Right atrium auricular region (tissue), 2 donors: ENCODE measurements around the gene COA7. TPM values are rescaled to one million over a fixed set of nuclear protein-coding genes. Genes with fewer than 3 reads are reported as not detected.

Source experiments
- DNase-seq: peaks from one replicate; pipeline ENCODE4 v3.0.0-alpha.2; 2019; ENCODE audit warnings: low spot score
- H3K27ac ChIP-seq, 2 donors: fragments of 200-600 bp; sonication (generic); 1 replicate in 1 of 2; 2 replicates in 1 of 2; pipeline ENCODE4 v1.5.1; 2016 to 2019
- H3K27me3 ChIP-seq, 2 donors: fragments of 200-600 bp; sonication (generic); one replicate each; pipeline versions ENCODE4 v1.5.1 to v1.6.0; 2017 to 2019
- H3K36me3 ChIP-seq: fragments of 200-600 bp; sonication (generic); one replicate; pipeline ENCODE4 v1.5.1; 2016
- H3K4me1 ChIP-seq, 2 donors: fragments of 200-600 bp; sonication (generic); one replicate each; pipeline versions ENCODE4 v1.5.1 to v1.6.0; 2017 to 2019
- H3K4me3 ChIP-seq, 2 donors: fragments of 200-600 bp; sonication (generic); 1 replicate in 1 of 2; 2 replicates in 1 of 2; pipeline ENCODE4 v1.5.1; 2017 to 2019; ENCODE audit warnings: mild to moderate bottlenecking in 1 of 2, moderate library complexity in 1 of 2
- H3K9me3 ChIP-seq, 2 donors: fragments of 200-600 bp; sonication (generic); one replicate each; pipeline ENCODE4 v1.5.1; 2019
- CTCF ChIP-seq, 2 donors: fragments of 200-600 bp; sonication (generic); IDR thresholded peaks; one replicate each; pipeline ENCODE4 v1.5.1; 2019; ENCODE audit warnings: antibody characterized with exemption in 2 of 2
- total RNA-seq, 2 donors: library from RNA; depleted of rRNA; stranded (reverse); fragments of >200 nt; gene quantifications; one replicate each; pipeline ENCODE4 v1.1.0, GENCODE V29; 2016

Gene COA7
- total RNA-seq, 2 donors from 2014 or later = 8.7 to 10.6 TPM

- Histone ChIP-seq H3K36me3 (no peaks in the 10 kb centered on the region), H3K27ac (no peak overlapping the region), H3K9me3 (no peaks in the 10 kb centered on the region), H3K27me3 (no peaks in the 10 kb centered on the region), H3K4me3 (no peak overlapping the region), H3K4me1 (no peaks in the 10 kb centered on the region)
- TF ChIP-seq CTCF (IDR thresholded peaks at IDR 0.05) = no peak
- DNase-seq = no peak
These were observed 27.5 kb downstream of the COA7 start for GRCh38 chr1:52670604-52671003.

GRCh38 chr1:52669696-52670095, 28.5 kb downstream of the COA7 start:
- Histone ChIP-seq H3K9me3 (no peaks in the 10 kb centered on the region), H3K27ac (no peak overlapping the region), H3K4me1 (no peaks in the 10 kb centered on the region), H3K27me3 (no peaks in the 10 kb centered on the region), H3K4me3 (no peak overlapping the region), H3K36me3 (no peaks in the 10 kb centered on the region)
- DNase-seq = no peak
- TF ChIP-seq CTCF (IDR thresholded peaks at IDR 0.05) = no peak

GRCh38 chr1:52668711-52669110, 29.4 kb downstream of the COA7 start:
- H3K27ac ChIP-seq = no peak overlapping the region

GRCh38 chr1:52667984-52668383, 30.2 kb downstream of the COA7 start:
- Histone ChIP-seq H3K4me3 (no peak overlapping the region), H3K9me3 (no peaks in the 10 kb centered on the region), H3K36me3 (no peaks in the 10 kb centered on the region), H3K27me3 (no peaks in the 10 kb centered on the region), H3K27ac (no peak overlapping the region), H3K4me1 (no peaks in the 10 kb centered on the region)
- no peak for TF ChIP-seq CTCF (IDR thresholded peaks at IDR 0.05)
- no peak for DNase-seq

More at GRCh38 chr1:52668711-52669110, 29.4 kb downstream of the COA7 start:
- Histone ChIP-seq H3K27me3 (no peaks in the 10 kb centered on the region), H3K4me3 (no peak overlapping the region), H3K36me3 (no peaks in the 10 kb centered on the region), H3K4me1 (no peaks in the 10 kb centered on the region), H3K9me3 (no peaks in the 10 kb centered on the region)
- TF ChIP-seq CTCF (IDR thresholded peaks at IDR 0.05) = no peak
- no peak for DNase-seq

- Histone ChIP-seq H3K4me1 (no peaks in the 10 kb centered on the region), H3K27me3 (no peaks in the 10 kb centered on the region), H3K27ac (no peak overlapping the region), H3K4me3 (no peak overlapping the region), H3K36me3 (no peaks in the 10 kb centered on the region), H3K9me3 (no peaks in the 10 kb centered on the region)
- DNase-seq = no peak
- TF ChIP-seq CTCF (IDR thresholded peaks at IDR 0.05) = no peak
These were observed 30.9 kb downstream of the COA7 start for GRCh38 chr1:52667290-52667689.
